Colonic mucosa (tissue), 4 donors: ENCODE results near the gene EDC3. TPM values are rescaled to one million over a fixed set of nuclear protein-coding genes. Genes with fewer than 3 reads are reported as not detected.
"Not testable (repeated sequence)": the region's sequence is repeated elsewhere in the genome, so short reads cannot be mapped to it uniquely, and the experiment has no call there.

Source experiments
- DNase-seq: peaks from one replicate; pipeline ENCODE4 v3.0.0-alpha.2; 2020
- H3K27ac ChIP-seq: fragments of 200-600 bp; one replicate; pipeline ENCODE4 v1.8.0; 2021
- H3K27me3 ChIP-seq: fragments of 200-600 bp; one replicate; pipeline ENCODE4 v1.8.0; 2021
- H3K36me3 ChIP-seq: fragments of 200-600 bp; one replicate; pipeline ENCODE4 v1.8.0; 2021
- H3K4me1 ChIP-seq: fragments of 200-600 bp; one replicate; pipeline ENCODE4 v1.8.0; 2021; ENCODE audit warnings: mild to moderate bottlenecking
- H3K4me3 ChIP-seq: fragments of 200-600 bp; one replicate; pipeline ENCODE4 v1.8.0; 2021
- H3K9ac ChIP-seq, 2 donors: one replicate each; pipeline ENCODE4 v1.7.0; 2013; ENCODE audit warnings: control low read depth in 2 of 2, low read depth in 2 of 2, low read length in 2 of 2
- H3K9me3 ChIP-seq: fragments of 200-600 bp; one replicate; pipeline ENCODE4 v1.8.0; 2021
- intact Hi-C: fragments of 100-400 bp; cut with DNase I; formaldehyde crosslinking; loops from one replicate; pipeline ENCODE4 v1.14.1; 2022
- total RNA-seq, 2 donors: library from RNA; stranded (reverse); fragmentation: NEBNext Ultra II Directional in 1 of 2; extraction: Animal tissue kit (Norgen Biotek cat#: 25700) in 1 of 2; gene quantifications; one replicate each; pipeline ENCODE4 v1.2.1, GENCODE V29; 2021
- TF ChIP-seq, protein P1 (sequence below): fragments of 200-600 bp; IDR thresholded peaks from one replicate; pipeline ENCODE4 v1.8.0; 2022; ENCODE audit warnings: antibody characterized with exemption, mild to moderate bottlenecking
- donor health status: healthy.
- donor health status: DM: no; HTN: no; CAD: no.
- donor health status: DM: no; HTN: no; CAD: no.

Gene EDC3
- total RNA-seq, 2 donors from 2014 or later: 21.3 to 32.7 TPM

- H3K9ac ChIP-seq: no peak overlapping the region
- TF ChIP-seq, protein P1, sequence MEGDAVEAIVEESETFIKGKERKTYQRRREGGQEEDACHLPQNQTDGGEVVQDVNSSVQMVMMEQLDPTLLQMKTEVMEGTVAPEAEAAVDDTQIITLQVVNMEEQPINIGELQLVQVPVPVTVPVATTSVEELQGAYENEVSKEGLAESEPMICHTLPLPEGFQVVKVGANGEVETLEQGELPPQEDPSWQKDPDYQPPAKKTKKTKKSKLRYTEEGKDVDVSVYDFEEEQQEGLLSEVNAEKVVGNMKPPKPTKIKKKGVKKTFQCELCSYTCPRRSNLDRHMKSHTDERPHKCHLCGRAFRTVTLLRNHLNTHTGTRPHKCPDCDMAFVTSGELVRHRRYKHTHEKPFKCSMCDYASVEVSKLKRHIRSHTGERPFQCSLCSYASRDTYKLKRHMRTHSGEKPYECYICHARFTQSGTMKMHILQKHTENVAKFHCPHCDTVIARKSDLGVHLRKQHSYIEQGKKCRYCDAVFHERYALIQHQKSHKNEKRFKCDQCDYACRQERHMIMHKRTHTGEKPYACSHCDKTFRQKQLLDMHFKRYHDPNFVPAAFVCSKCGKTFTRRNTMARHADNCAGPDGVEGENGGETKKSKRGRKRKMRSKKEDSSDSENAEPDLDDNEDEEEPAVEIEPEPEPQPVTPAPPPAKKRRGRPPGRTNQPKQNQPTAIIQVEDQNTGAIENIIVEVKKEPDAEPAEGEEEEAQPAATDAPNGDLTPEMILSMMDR: no peak
- no peak overlapping the region for H3K4me3 ChIP-seq
- H3K9me3 ChIP-seq: no peaks in the 10 kb centered on the region
- intact Hi-C loops: no loop called here
- H3K27me3 ChIP-seq: peaks cover under 1% of the 10 kb centered on the region
- H3K36me3 ChIP-seq: no peaks in the 10 kb centered on the region
- no peaks in the 10 kb centered on the region for H3K4me1 ChIP-seq
- no peak overlapping the region for H3K27ac ChIP-seq
- no peak for DNase-seq
Observed at GRCh38 chr15:74732846-74733245, 37.0 kb upstream of the EDC3 start.

GRCh38 chr15:74730619-74731316, 34.9 kb upstream of the EDC3 start:
- H3K27me3 ChIP-seq: peaks cover 8% of the 10 kb centered on the region
- TF ChIP-seq, protein P1: no peak
- H3K27ac ChIP-seq: no peak overlapping the region
- H3K9ac ChIP-seq: no peak overlapping the region
- peaks cover 8% of the 10 kb centered on the region for H3K4me1 ChIP-seq
- H3K36me3 ChIP-seq: no peaks in the 10 kb centered on the region
- no peak for DNase-seq
- H3K4me3 ChIP-seq: no peak overlapping the region
- no peaks in the 10 kb centered on the region for H3K9me3 ChIP-seq
- intact Hi-C loops: no loop called here

GRCh38 chr15:74729372-74729771, 33.5 kb upstream of the EDC3 start:
- intact Hi-C loops, H3K27me3 ChIP-seq, H3K4me3 ChIP-seq, H3K9ac ChIP-seq, H3K27ac ChIP-seq, H3K9me3 ChIP-seq, H3K36me3 ChIP-seq, H3K4me1 ChIP-seq, DNase-seq: not testable (repeated sequence)

- intact Hi-C loops, H3K27ac ChIP-seq, DNase-seq, H3K4me1 ChIP-seq, H3K9me3 ChIP-seq, H3K36me3 ChIP-seq, H3K9ac ChIP-seq, H3K27me3 ChIP-seq, H3K4me3 ChIP-seq: not testable (repeated sequence)
Observed at GRCh38 chr15:74728699-74729098, 32.9 kb upstream of the EDC3 start.

DNA sequence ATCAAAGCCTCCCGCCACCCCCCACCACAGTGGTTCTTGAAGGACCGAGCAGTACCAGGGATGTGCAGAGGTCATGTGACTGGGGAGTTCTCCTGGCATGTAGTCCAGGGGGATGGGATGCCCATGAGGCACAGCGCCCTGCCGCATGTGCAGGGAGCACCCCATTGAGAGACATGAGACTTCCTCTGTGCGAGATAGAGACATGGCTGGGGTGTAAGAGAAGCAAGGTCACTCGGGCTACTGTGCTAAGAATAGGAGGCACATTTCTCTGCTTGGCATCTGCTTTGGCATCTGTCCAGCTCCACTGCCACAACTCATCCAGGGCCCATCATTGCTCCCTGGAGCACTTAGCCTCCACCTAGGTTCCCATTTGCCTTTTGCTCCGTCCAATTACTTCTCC, 31.9 kb upstream of the EDC3 start:
- DNase-seq: no peak
- H3K9ac ChIP-seq: no peak overlapping the region

GRCh38 chr15:74726774-74727164, 30.9 kb upstream of the EDC3 start:
- H3K27ac ChIP-seq: no peak overlapping the region

More for the DNA sequence above, 31.9 kb upstream of the EDC3 start:
- H3K36me3 ChIP-seq: no peaks in the 10 kb centered on the region
- no peak overlapping the region for H3K27ac ChIP-seq
- intact Hi-C loops: no loop called here
- H3K9me3 ChIP-seq: no peaks in the 10 kb centered on the region
- H3K4me1 ChIP-seq: peaks cover 8% of the 10 kb centered on the region
- H3K4me3 ChIP-seq: no peak overlapping the region
- TF ChIP-seq, protein P1: no peak
- peaks cover 8% of the 10 kb centered on the region for H3K27me3 ChIP-seq

More at GRCh38 chr15:74726774-74727164, 30.9 kb upstream of the EDC3 start:
- H3K9me3 ChIP-seq: no peaks in the 10 kb centered on the region
- H3K27me3 ChIP-seq: peaks cover 8% of the 10 kb centered on the region
- intact Hi-C loops: no loop called here
- peak overlapping the region in 1 of 2 donors; percentile 47 for H3K9ac ChIP-seq
- H3K36me3 ChIP-seq: no peaks in the 10 kb centered on the region
- H3K4me1 ChIP-seq: peaks cover 8% of the 10 kb centered on the region
- DNase-seq: no peak
- TF ChIP-seq, protein P1: no peak
- peak overlapping the region; percentile 43 for H3K4me3 ChIP-seq
